ENCODE data around the gene CCDC30.

CCDC30 gene

GRCh38 chr1:42419126-42419821 is 43.8 kb upstream of the CCDC30 start:
- H3K4me2 ChIP-seq (ENCODE audit: low read length), result no peak overlapping the region
- no peak overlapping the region for H2AFZ ChIP-seq
- H3K27me3 ChIP-seq (ENCODE audit: control insufficient read depth, insufficient read depth, low read length), result no peaks in the 10 kb centered on the region
- no peaks in the 10 kb centered on the region for H3K36me3 ChIP-seq (ENCODE audit: control insufficient read depth, insufficient read depth, low read length)
- H3K4me3 ChIP-seq (ENCODE audit: low read depth, low read length), result no peak overlapping the region
- TF ChIP-seq CTCF (IDR thresholded peaks at IDR 0.05), result no peak
- H3K9me3 ChIP-seq (ENCODE audit: control insufficient read depth, low read length), result no peaks in the 10 kb centered on the region
- no peak overlapping the region for H3K9ac ChIP-seq
- peaks cover 6% of the 10 kb centered on the region for H3K4me1 ChIP-seq
- no peak overlapping the region for H3K27ac ChIP-seq
- H3K79me2 ChIP-seq, result no peaks in the 10 kb centered on the region

- Histone ChIP-seq H3K4me3 (ENCODE audit: low read depth, low read length) (no peak overlapping the region), H3K4me2 (ENCODE audit: low read length) (no peak overlapping the region), H3K36me3 (ENCODE audit: control insufficient read depth, insufficient read depth, low read length) (no peaks in the 10 kb centered on the region), H3K27ac (no peak overlapping the region), H2AFZ (no peak overlapping the region), H3K79me2 (no peaks in the 10 kb centered on the region), H3K9ac (no peak overlapping the region), H3K9me3 (ENCODE audit: control insufficient read depth, low read length) (no peaks in the 10 kb centered on the region), H3K4me1 (peaks cover 6% of the 10 kb centered on the region), H3K27me3 (ENCODE audit: control insufficient read depth, insufficient read depth, low read length) (no peaks in the 10 kb centered on the region)
- TF ChIP-seq CTCF (IDR thresholded peaks at IDR 0.05), result no peak
Observed at GRCh38 chr1:42420121-42420520, 43.0 kb upstream of the CCDC30 start.

GRCh38 chr1:42420911-42421585 is 42.0 kb upstream of the CCDC30 start:
- Histone ChIP-seq H3K4me1 (peaks cover 6% of the 10 kb centered on the region), H3K4me3 (ENCODE audit: low read depth, low read length) (no peak overlapping the region), H3K9me3 (ENCODE audit: control insufficient read depth, low read length) (no peaks in the 10 kb centered on the region), H3K27ac (no peak overlapping the region), H3K4me2 (ENCODE audit: low read length) (no peak overlapping the region), H3K27me3 (ENCODE audit: control insufficient read depth, insufficient read depth, low read length) (no peaks in the 10 kb centered on the region), H3K9ac (no peak overlapping the region), H3K79me2 (no peaks in the 10 kb centered on the region), H2AFZ (peak overlapping the region; percentile 29), H3K36me3 (ENCODE audit: control insufficient read depth, insufficient read depth, low read length) (no peaks in the 10 kb centered on the region)
- no peak for TF ChIP-seq CTCF (IDR thresholded peaks at IDR 0.05)

GRCh38 chr1:42422737-42423136 is 40.3 kb upstream of the CCDC30 start:
- no peak overlapping the region for H2AFZ ChIP-seq
- H3K4me2 ChIP-seq (ENCODE audit: low read length), result no peak overlapping the region
- no peaks in the 10 kb centered on the region for H3K79me2 ChIP-seq
- no peak overlapping the region for H3K9ac ChIP-seq
- no peaks in the 10 kb centered on the region for H3K27me3 ChIP-seq (ENCODE audit: control insufficient read depth, insufficient read depth, low read length)
- no peak overlapping the region for H3K4me3 ChIP-seq (ENCODE audit: low read depth, low read length)
- no peaks in the 10 kb centered on the region for H3K9me3 ChIP-seq (ENCODE audit: control insufficient read depth, low read length)
- no peaks in the 10 kb centered on the region for H3K36me3 ChIP-seq (ENCODE audit: control insufficient read depth, insufficient read depth, low read length)
- H3K27ac ChIP-seq, result no peak overlapping the region
- no peak for TF ChIP-seq CTCF (IDR thresholded peaks at IDR 0.05)
- peaks cover 6% of the 10 kb centered on the region for H3K4me1 ChIP-seq
